Keratinocyte (primary cell): ENCODE measurements around the gene MS4A6E. TPM values are rescaled to one million over a fixed set of nuclear protein-coding genes. Genes with fewer than 3 reads are reported as not detected.

Experiments used
- DNase-seq: peaks from one replicate; pipeline ENCODE4 v3.0.0-alpha.2; 2011; ENCODE audit warnings: low read depth, missing footprints, low spot score
- FAIRE-seq: peaks from 2 replicates; lab custom pipeline; 2011; peaks lifted over from hg19 to GRCh38; lab: Jason Lieb, UNC
- H2AFZ ChIP-seq: 2 replicates; pipeline ENCODE4 v1.6.0; 2012; ENCODE audit warnings: low read length, control low read depth, inconsistent platforms; ENCODE audit not compliant: control insufficient read depth
- H3K27ac ChIP-seq: 2 replicates; pipeline ENCODE4 v1.5.1; 2011; ENCODE audit warnings: low read length; ENCODE audit not compliant: control insufficient read depth, insufficient read depth
- H3K27me3 ChIP-seq: 3 replicates; pipeline ENCODE4 v1.6.0; 2011; ENCODE audit warnings: low read length; ENCODE audit not compliant: control insufficient read depth, insufficient read depth; ENCODE audit errors: extremely low read depth
- H3K36me3 ChIP-seq, 2 experiments: 2 replicates in 1 of 2; 3 replicates in 1 of 2; pipeline ENCODE4 v1.5.1; 2011; ENCODE audit warnings: low read length in 2 of 2, mild to moderate bottlenecking in 1 of 2; ENCODE audit not compliant: control insufficient read depth in 2 of 2, insufficient read depth in 2 of 2; ENCODE audit errors: extremely low read depth in 1 of 2
- H3K4me1 ChIP-seq: 3 replicates; pipeline ENCODE4 v1.5.1; 2011; ENCODE audit warnings: low read length; ENCODE audit not compliant: control insufficient read depth, insufficient read depth; ENCODE audit errors: extremely low read depth
- H3K4me2 ChIP-seq: 3 replicates; pipeline ENCODE4 v1.6.0; 2011; ENCODE audit warnings: low read depth, low read length; ENCODE audit not compliant: control insufficient read depth, insufficient read depth; ENCODE audit errors: extremely low read depth
- H3K4me3 ChIP-seq, 3 experiments: fragments of 200-600 bp in 1 of 3; sonication (generic) in 1 of 3; 2 replicates in 2 of 3; 3 replicates in 1 of 3; pipeline ENCODE4 v1.5.1; 2011 to 2016; ENCODE audit warnings: low read length in 3 of 3, mild to moderate bottlenecking in 3 of 3, control low read depth in 2 of 3, inconsistent platforms in 1 of 3, low read depth in 1 of 3, mixed read lengths in 1 of 3, mixed run types in 1 of 3, moderate library complexity in 1 of 3; ENCODE audit not compliant: control insufficient read depth in 2 of 3, insufficient read depth in 2 of 3; ENCODE audit errors: extremely low read depth in 1 of 3
- H3K79me2 ChIP-seq: 2 replicates; pipeline ENCODE4 v1.6.0; 2012; ENCODE audit warnings: low read length; ENCODE audit not compliant: control insufficient read depth, insufficient read depth
- H3K9ac ChIP-seq: 3 replicates; pipeline ENCODE4 v1.6.0; 2011; ENCODE audit warnings: low read length; ENCODE audit not compliant: control insufficient read depth, insufficient read depth; ENCODE audit errors: extremely low read depth
- H3K9me1 ChIP-seq: 3 replicates; pipeline ENCODE4 v1.6.0; 2011; ENCODE audit warnings: low read length; ENCODE audit not compliant: control insufficient read depth, insufficient read depth; ENCODE audit errors: extremely low read depth
- H3K9me3 ChIP-seq: 2 replicates; pipeline ENCODE4 v1.5.1; 2012; ENCODE audit warnings: low read depth, low read length; ENCODE audit not compliant: control insufficient read depth
- H4K20me1 ChIP-seq: 3 replicates; pipeline ENCODE4 v1.6.0; 2011; ENCODE audit warnings: low read length; ENCODE audit not compliant: control insufficient read depth, insufficient read depth; ENCODE audit errors: extremely low read depth
- CTCF ChIP-seq, 3 experiments: IDR thresholded peaks in 1 of 3; conservative IDR thresholded peaks in 1 of 3; optimal IDR thresholded peaks in 1 of 3; 2 replicates in 2 of 3; 3 replicates in 1 of 3; pipeline versions ENCODE3 to v1.5.1; 2011; ENCODE audit warnings: low read length in 3 of 3, mild to moderate bottlenecking in 3 of 3, moderate library complexity in 2 of 3, control low read depth in 1 of 3, inconsistent platforms in 1 of 3; ENCODE audit not compliant: insufficient read depth in 2 of 3; ENCODE audit errors: extremely low read depth in 1 of 3
- EZH2 ChIP-seq: IDR thresholded peaks from one replicate; pipeline ENCODE4 v1.6.1; 2012; ENCODE audit warnings: inconsistent platforms, mild to moderate bottlenecking, low read length, moderate library complexity
- dilution Hi-C: fragments of 300-500 bp; cut with MboI; formaldehyde crosslinking; loops from one replicate; pipeline ENCODE4 v1.7.0; 2020; ENCODE audit warnings: low sequenced_read_pairs; ENCODE audit not compliant: extremely low pct_ligation_motif_present
- polyA plus RNA-seq, 5 experiments: library from polyadenylated mRNA; depleted of rRNA in 3 of 5; stranded (reverse) in 3 of 5; stranded (forward) in 1 of 5; unstranded in 1 of 5; fragments of >200 nt; gene quantifications; 1 replicate in 1 of 5; 2 replicates in 3 of 5; 3 replicates in 1 of 5; pipeline versions ENCODE4 v1.2.1 to v1.2.3, GENCODE V29; 2011 to 2012; ENCODE audit warnings: missing spikeins in 2 of 5, low read depth in 1 of 5, low replicate concordance in 1 of 5

MS4A6E gene
- polyA plus RNA-seq, 1 donor (not counting 4 experiments of a cell fraction or from before 2014, with no cell fraction given), result not detected

- Histone ChIP-seq H4K20me1 (no peaks in the 10 kb centered on the region), H3K9ac (no peak overlapping the region), H3K4me1 (no peaks in the 10 kb centered on the region), H3K4me2 (no peak overlapping the region), H3K36me3 (no peaks in the 10 kb centered on the region), H2AFZ (no peak overlapping the region), H3K4me3 (no peak overlapping the region), H3K9me1 (no peaks in the 10 kb centered on the region), H3K9me3 (no peaks in the 10 kb centered on the region), H3K27ac (no peak overlapping the region), H3K79me2 (no peaks in the 10 kb centered on the region), H3K27me3 (no peaks in the 10 kb centered on the region)
- TF ChIP-seq EZH2 (no peak), CTCF (optimal IDR thresholded peaks at IDR 0.05 in 1 of 3, IDR thresholded peaks at IDR 0.05 in 1 of 3, conservative IDR thresholded peaks at IDR 0.05 in 1 of 3; ENCODE audit: extremely low read depth in 1 of 3, insufficient read depth in 2 of 3, low read length in 3 of 3) (peak in 2 of 3 experiments; percentile 31 to 45)
- FAIRE-seq (no peak), DNase-seq (no peak)
- dilution Hi-C loops, result no loop called here
These were observed 16.1 kb downstream of the MS4A6E start for GRCh38 chr11:60343094-60343704.

GRCh38 chr11:60344146-60344545 lies 17.1 kb downstream of the MS4A6E start:
- dilution Hi-C loops, result no loop called here
- Histone ChIP-seq H3K4me2 (no peak overlapping the region), H4K20me1 (no peaks in the 10 kb centered on the region), H3K27ac (no peak overlapping the region), H3K9me1 (no peaks in the 10 kb centered on the region), H3K4me1 (no peaks in the 10 kb centered on the region), H3K9me3 (no peaks in the 10 kb centered on the region), H3K36me3 (no peaks in the 10 kb centered on the region), H3K27me3 (no peaks in the 10 kb centered on the region), H2AFZ (no peak overlapping the region), H3K79me2 (no peaks in the 10 kb centered on the region), H3K9ac (no peak overlapping the region), H3K4me3 (no peak overlapping the region)
- no peak for DNase-seq
- FAIRE-seq, result no peak
- TF ChIP-seq EZH2 (no peak), CTCF (optimal IDR thresholded peaks at IDR 0.05 in 1 of 3, IDR thresholded peaks at IDR 0.05 in 1 of 3, conservative IDR thresholded peaks at IDR 0.05 in 1 of 3; ENCODE audit: extremely low read depth in 1 of 3, insufficient read depth in 2 of 3, low read length in 3 of 3) (no peak)
